ENCODE measurements around the gene FBXO28. TPM values are rescaled to one million over a fixed set of nuclear protein-coding genes. Genes with fewer than 3 reads are reported as not detected.
A peak's percentile ranks its signal among the peaks of the same experiment; 100 is the strongest.
"Not testable (repeated sequence)": the region's sequence is repeated elsewhere in the genome, so short reads cannot be mapped to it uniquely, and the experiment has no call there.

The FBXO28 gene
- total RNA-seq, 1 donor from 2014 or later, result 23.2 TPM

DNA sequence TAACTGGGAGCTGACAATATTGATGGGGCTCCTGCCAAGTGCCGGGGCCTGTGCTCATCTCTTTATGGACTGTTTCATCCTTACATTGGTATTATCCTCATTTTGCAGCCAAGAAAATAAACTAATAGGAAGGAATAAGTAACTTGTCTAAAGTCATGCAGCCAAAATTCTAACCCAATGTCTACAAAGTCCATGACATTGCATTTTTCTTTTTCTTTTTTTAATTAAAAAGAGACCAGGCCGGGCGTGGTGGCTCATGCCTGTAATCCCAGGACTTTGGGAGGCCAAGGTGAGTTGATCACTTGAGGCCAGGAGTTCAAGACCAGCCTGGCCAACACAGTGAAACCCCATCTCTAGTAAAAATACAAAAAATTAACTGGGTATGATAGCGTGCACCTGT is 87.9 kb downstream of the FBXO28 start:
- no peak for TF ChIP-seq CTCF (conservative IDR thresholded peaks at IDR 0.05; ENCODE audit: low read depth, low read length)
- H3K4me3 ChIP-seq (ENCODE audit: low read depth, low read length), result no peak overlapping the region
- DNase-seq (ENCODE audit: low read depth), result no peak

GRCh38 chr1:224203243-224204016 is 89.5 kb downstream of the FBXO28 start:
- peak; percentile 91 for DNase-seq (ENCODE audit: low read depth)
- no peak for TF ChIP-seq CTCF (conservative IDR thresholded peaks at IDR 0.05; ENCODE audit: low read depth, low read length)
- peak overlapping the region; percentile 13 for H3K4me3 ChIP-seq (ENCODE audit: low read depth, low read length)

DNA sequence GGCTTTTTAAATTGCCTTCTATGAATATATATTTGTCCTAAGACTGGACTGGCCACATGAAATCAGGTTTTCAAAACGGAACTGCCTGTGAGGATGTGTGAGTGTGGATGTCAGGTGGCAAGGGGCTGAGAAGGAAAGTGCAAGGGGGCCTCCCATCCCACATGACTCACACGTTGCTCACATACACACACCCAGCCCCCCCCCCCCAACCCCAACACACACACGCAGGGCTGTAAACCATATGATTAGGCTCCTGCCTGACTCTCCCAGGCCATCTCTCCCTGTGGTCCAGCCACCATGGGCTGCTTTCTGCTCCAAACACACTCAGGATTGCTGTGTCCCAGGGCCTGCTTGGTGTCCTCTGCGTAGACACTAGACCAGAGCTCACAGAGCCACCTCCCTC is 91.5 kb downstream of the FBXO28 start:
- H3K4me3 ChIP-seq (ENCODE audit: low read depth, low read length), result no peak overlapping the region
- no peak for TF ChIP-seq CTCF (conservative IDR thresholded peaks at IDR 0.05; ENCODE audit: low read depth, low read length)
- DNase-seq (ENCODE audit: low read depth), result no peak

DNA sequence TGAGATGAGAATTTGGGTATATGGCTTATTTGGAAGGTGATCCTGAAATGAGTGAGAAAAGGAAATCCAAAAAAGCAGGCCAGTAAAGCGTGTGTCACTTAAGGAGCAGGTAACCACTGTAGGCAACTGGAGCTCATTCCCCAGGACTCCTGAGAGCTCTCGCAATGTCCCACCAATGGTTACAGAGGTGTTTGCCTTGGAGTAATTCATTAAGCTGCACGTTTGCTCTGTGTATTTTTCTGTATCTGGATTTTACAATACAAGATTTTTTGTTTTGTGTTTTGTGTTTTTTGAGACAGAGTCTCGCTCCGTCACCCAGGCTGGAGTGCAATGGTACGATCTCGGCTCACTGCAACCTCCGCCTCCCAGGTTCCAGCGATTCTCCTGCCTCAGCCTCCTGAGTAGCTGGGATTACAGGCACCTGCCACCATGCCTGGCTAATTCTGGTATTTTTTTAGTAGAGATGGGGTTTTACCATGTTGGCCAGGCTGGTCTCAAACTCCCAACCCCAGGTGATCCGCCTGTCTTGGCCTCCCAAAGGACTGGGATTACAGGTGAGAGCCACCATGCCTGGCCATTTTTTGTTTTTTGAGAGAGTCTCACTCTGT is 92.1 kb downstream of the FBXO28 start:
- DNase-seq (ENCODE audit: low read depth); H3K4me3 ChIP-seq (ENCODE audit: low read depth, low read length): not testable (repeated sequence)

DNA sequence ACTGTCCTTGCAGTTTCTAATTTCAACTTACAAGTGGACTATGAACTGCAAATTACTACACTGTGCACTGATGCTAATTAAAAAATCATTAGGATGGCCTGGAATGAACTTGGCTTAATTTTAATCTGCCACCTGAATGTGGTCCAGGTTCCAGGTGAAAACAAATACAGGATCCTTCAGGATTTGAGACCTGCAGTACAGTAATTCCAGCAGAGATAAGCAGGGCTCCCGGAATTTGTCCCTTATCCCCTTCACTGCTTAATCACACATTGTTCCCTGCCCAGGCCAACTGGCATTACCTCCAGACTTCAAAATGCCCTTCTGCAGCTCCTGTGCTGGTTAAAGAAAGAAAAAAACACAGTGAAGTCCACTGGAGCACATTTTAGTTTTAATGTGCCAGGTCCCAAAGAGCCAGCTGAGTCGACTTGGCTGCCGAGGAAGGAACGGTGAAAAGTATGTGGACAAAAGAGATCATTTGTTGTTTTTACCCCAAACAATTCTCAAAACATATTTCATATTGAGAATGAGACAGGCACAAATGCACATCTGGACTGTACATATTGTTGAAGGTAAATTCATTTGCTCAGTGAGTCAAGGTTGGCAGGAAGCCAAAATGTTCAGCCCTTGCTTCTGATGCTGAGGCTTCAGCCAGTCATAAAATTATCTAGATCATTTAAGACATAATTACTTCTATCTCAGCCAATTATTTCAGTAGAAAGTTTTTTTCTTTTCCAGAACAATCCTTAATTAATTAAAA is 97.5 kb downstream of the FBXO28 start:
- H3K4me3 ChIP-seq (ENCODE audit: low read depth, low read length), result no peak overlapping the region
- no peak for TF ChIP-seq CTCF (conservative IDR thresholded peaks at IDR 0.05; ENCODE audit: low read depth, low read length)
- no peak for DNase-seq (ENCODE audit: low read depth)

Other genes with a start within 250 kb of the FBXO28 start
- 87.9 and 90.5 TPM in 2 replicates for gene DEGS1, start 69.1 kb downstream of the FBXO28 start, total RNA-seq
- 19.4 and 30.4 TPM in 2 replicates for gene NVL, start 216.1 kb downstream of the FBXO28 start, total RNA-seq
- gene CNIH4, start 242.8 kb downstream of the FBXO28 start, total RNA-seq, result 76.0 and 117 TPM in 2 replicates

Measured in epithelial cell of proximal tubule (primary cell).